ENCODE results near the gene RSU1. TPM values are rescaled to one million over a fixed set of nuclear protein-coding genes. Genes with fewer than 3 reads are reported as not detected.
A peak's percentile ranks its signal among the peaks of the same experiment; 100 is the strongest.

RSU1 gene
- total and polyA plus RNA-seq, 4 donors = 46.6 to 84.1 (median 68.1) TPM

DNA sequence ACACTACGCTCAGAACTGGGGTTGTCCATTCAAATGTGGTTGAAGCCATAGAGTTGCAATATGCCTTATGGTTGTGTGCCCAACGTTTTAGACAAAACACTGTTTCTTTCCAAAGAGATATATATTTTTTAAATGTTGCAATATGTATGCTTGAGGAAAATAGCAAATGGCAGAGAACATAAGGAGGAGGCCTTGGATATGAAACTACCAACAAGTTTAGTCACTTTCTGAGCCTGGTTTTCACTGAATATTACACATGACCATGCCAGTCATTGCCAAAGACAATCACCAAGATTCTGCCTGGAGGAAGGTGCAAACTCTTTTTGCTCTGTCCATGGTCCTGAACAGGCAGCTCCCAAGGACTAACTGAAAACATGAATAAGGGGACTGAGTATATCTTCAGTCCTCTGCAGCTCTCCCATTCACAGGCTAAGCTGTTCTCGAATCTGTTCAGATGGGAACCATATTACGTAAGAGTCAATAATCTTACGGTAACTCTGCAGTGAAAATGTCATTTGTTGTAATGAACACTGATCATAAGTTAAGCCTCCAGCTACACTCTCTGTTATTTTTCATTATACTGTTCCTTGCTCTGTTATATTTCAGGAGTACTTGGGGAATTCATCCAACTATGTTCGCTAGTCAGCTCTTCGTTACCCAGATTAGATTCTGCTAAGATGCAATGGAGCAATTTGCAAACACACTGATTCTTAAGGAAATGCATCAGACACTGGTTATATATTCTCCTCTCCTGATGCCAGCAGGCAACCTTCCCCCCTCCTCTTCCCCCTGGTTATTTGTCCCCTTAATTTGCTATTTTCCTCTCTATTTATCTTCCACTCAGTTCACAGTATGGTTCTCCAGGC, 204.9 kb downstream of the RSU1 start:
- H3K4me3 ChIP-seq (ENCODE audit: low read depth, low read length) = no peak overlapping the region
- H3K27me3 ChIP-seq (ENCODE audit: control insufficient read depth, insufficient read depth, low read length) = no peaks in the 10 kb centered on the region
- WGBS (ENCODE audit: insufficient coverage) = 63% methylated on average over 2 of the region's 7 CpGs
- peak in 3 of 6 donors; percentile 29 to 79 (median 69) for DNase-seq (ENCODE audit: low read depth in 4 of 6, low spot score in 6 of 6)
- no peak overlapping the region for H3K27ac ChIP-seq (ENCODE audit: low read depth, low read length)
- no peaks in the 10 kb centered on the region for H3K36me3 ChIP-seq (ENCODE audit: control insufficient read depth, insufficient read depth, low read length)
- H3K4me1 ChIP-seq (ENCODE audit: control insufficient read depth, insufficient read depth, low read length) = peaks cover 6% of the 10 kb centered on the region
- no peaks in the 10 kb centered on the region for H3K9me3 ChIP-seq (ENCODE audit: control insufficient read depth, insufficient read depth, low read length)

DNA sequence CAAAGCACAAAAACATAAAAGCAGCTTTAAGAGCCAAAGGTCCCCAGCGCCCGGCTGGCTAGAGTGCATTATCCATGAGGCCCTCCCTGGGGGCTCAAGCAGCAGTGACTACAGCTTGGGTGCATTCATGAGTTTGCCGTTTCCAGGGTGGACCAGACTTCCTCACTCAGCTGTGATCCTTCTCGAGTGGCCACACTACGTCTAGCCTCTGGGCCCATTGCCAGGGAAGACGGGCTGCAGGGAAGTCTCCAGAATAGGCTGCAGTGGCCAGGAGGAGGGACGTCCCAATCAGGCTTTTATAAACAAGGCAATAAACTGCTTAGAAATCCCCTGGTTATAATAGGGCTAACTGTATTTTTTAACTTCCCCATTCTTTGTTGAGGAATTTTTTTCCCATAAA, 206.2 kb downstream of the RSU1 start:
- Histone ChIP-seq H3K27me3 (ENCODE audit: control insufficient read depth, insufficient read depth, low read length) (no peaks in the 10 kb centered on the region), H3K9me3 (ENCODE audit: control insufficient read depth, insufficient read depth, low read length) (no peaks in the 10 kb centered on the region), H3K4me1 (ENCODE audit: control insufficient read depth, insufficient read depth, low read length) (peaks cover 6% of the 10 kb centered on the region), H3K27ac (ENCODE audit: low read depth, low read length) (no peak overlapping the region), H3K36me3 (ENCODE audit: control insufficient read depth, insufficient read depth, low read length) (no peaks in the 10 kb centered on the region), H3K4me3 (ENCODE audit: low read depth, low read length) (no peak overlapping the region)
- 18% methylated on average over 5 of the region's 7 CpGs for WGBS (ENCODE audit: insufficient coverage)
- peak in 2 of 6 donors; percentile 17 to 32 for DNase-seq (ENCODE audit: low read depth in 4 of 6, low spot score in 6 of 6)

DNA sequence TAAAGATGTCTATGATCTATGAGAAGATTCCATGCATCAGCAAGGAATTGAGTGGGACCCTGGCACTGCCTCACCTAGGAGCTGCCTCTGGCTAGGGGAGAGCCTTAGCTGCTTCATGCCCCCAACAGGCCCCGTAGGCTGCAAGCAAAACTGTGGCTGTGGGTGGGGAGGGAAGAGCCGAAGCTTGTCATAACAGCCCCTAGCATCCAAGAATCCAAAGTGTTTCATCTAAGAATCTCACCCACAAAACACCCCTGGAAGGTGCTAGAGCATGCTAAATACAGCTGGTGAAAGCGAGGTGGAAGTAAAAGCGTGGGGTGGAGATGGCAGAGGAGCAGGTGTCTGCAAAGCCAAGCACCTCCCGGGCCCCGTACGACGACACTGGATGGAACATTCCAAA, 208.0 kb downstream of the RSU1 start:
- Histone ChIP-seq H3K4me3 (ENCODE audit: low read depth, low read length) (no peak overlapping the region), H3K27ac (ENCODE audit: low read depth, low read length) (no peak overlapping the region), H3K27me3 (ENCODE audit: control insufficient read depth, insufficient read depth, low read length) (no peaks in the 10 kb centered on the region), H3K9me3 (ENCODE audit: control insufficient read depth, insufficient read depth, low read length) (no peaks in the 10 kb centered on the region), H3K36me3 (ENCODE audit: control insufficient read depth, insufficient read depth, low read length) (no peaks in the 10 kb centered on the region), H3K4me1 (ENCODE audit: control insufficient read depth, insufficient read depth, low read length) (peaks cover 6% of the 10 kb centered on the region)
- 100% methylated on average over 6 of the region's 8 CpGs for WGBS (ENCODE audit: insufficient coverage)
- DNase-seq (ENCODE audit: low read depth in 4 of 6, low spot score in 6 of 6) = no peak

DNA sequence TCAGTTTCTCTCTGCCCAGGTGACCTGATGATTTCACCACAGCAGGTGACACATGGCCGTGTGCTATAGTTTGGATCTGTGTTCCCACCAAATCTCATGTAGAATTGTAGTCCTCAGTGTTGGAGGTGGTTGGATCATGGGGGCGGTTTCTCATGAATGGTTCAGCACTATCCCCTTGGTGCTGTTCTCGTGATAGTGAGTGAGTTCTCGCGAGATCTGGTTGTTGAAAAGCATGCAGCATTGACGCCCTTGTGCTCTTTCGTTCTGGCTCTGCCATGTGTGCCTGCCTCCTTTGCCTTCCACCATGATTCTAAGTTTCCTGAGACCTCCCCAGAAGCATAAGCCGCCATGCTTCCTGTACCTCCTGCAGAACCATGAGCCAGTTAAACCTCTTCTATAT, 210.3 kb downstream of the RSU1 start:
- no peak overlapping the region for H3K4me3 ChIP-seq (ENCODE audit: low read depth, low read length)
- 93% methylated on average over 7 of the region's 8 CpGs for WGBS (ENCODE audit: insufficient coverage)

DNA sequence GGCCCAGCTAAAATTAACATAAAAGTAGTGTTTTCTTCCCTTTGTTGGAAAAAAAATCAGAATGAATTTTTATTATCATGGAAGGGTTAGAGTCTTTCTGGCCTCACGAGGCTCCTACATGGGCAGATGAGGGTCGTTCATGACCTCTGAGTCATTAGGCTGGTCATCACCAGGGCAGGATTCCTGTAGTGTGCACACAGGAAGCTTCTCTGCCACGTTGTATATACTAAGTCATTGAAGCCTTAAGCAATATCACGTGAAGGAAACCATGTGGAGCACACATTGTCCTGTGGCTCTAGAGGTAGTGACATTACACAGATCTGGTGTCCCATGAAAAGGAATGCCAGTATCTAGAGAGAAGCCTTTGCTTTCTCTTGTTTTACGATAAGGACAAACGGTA, 210.8 kb downstream of the RSU1 start:
- no peaks in the 10 kb centered on the region for H3K27me3 ChIP-seq (ENCODE audit: control insufficient read depth, insufficient read depth, low read length)
- H3K36me3 ChIP-seq (ENCODE audit: control insufficient read depth, insufficient read depth, low read length) = no peaks in the 10 kb centered on the region
- H3K9me3 ChIP-seq (ENCODE audit: control insufficient read depth, insufficient read depth, low read length) = no peaks in the 10 kb centered on the region
- no peak overlapping the region for H3K27ac ChIP-seq (ENCODE audit: low read depth, low read length)
- WGBS (ENCODE audit: insufficient coverage) = 87% methylated on average over 5 of the region's 6 CpGs
- peaks cover 6% of the 10 kb centered on the region for H3K4me1 ChIP-seq (ENCODE audit: control insufficient read depth, insufficient read depth, low read length)
- no peak for DNase-seq (ENCODE audit: low read depth in 4 of 6, low spot score in 6 of 6)
- no peak overlapping the region for H3K4me3 ChIP-seq (ENCODE audit: low read depth, low read length)

More for the DNA sequence above, 210.3 kb downstream of the RSU1 start:
- H3K9me3 ChIP-seq (ENCODE audit: control insufficient read depth, insufficient read depth, low read length) = no peaks in the 10 kb centered on the region
- H3K4me1 ChIP-seq (ENCODE audit: control insufficient read depth, insufficient read depth, low read length) = peaks cover 6% of the 10 kb centered on the region
- DNase-seq (ENCODE audit: low read depth in 4 of 6, low spot score in 6 of 6) = no peak
- H3K27ac ChIP-seq (ENCODE audit: low read depth, low read length) = no peak overlapping the region
- H3K27me3 ChIP-seq (ENCODE audit: control insufficient read depth, insufficient read depth, low read length) = no peaks in the 10 kb centered on the region
- H3K36me3 ChIP-seq (ENCODE audit: control insufficient read depth, insufficient read depth, low read length) = no peaks in the 10 kb centered on the region

DNA sequence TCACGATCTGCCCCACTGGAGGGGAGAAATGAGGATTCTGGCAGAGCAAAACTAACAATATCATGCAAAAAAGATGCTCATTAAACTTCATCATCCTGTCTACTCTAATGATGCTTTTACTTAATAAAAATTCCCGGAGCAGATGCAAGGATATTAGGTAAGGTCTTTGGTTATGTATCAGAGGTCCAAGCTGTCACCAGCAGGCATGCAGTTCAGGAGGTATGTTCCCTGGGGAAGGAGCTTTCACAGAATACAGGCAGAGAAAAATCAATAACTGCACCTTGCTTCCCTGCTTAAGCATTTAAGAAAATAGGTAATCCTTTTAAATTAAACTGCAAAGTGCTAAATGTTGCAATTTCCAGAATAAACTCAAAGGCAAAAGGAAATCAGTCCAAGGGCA, 213.9 kb downstream of the RSU1 start:
- no peaks in the 10 kb centered on the region for H3K27me3 ChIP-seq (ENCODE audit: control insufficient read depth, insufficient read depth, low read length)
- H3K36me3 ChIP-seq (ENCODE audit: control insufficient read depth, insufficient read depth, low read length) = no peaks in the 10 kb centered on the region
- H3K4me1 ChIP-seq (ENCODE audit: control insufficient read depth, insufficient read depth, low read length) = no peaks in the 10 kb centered on the region
- no peak overlapping the region for H3K27ac ChIP-seq (ENCODE audit: low read depth, low read length)
- H3K9me3 ChIP-seq (ENCODE audit: control insufficient read depth, insufficient read depth, low read length) = no peaks in the 10 kb centered on the region
- no CpG with 5 or more reads among the region's 2 CpGs for WGBS (ENCODE audit: insufficient coverage)
- DNase-seq (ENCODE audit: low read depth in 4 of 6, low spot score in 6 of 6) = peak in 1 of 6 donors; percentile 55
- H3K4me3 ChIP-seq (ENCODE audit: low read depth, low read length) = no peak overlapping the region

DNA sequence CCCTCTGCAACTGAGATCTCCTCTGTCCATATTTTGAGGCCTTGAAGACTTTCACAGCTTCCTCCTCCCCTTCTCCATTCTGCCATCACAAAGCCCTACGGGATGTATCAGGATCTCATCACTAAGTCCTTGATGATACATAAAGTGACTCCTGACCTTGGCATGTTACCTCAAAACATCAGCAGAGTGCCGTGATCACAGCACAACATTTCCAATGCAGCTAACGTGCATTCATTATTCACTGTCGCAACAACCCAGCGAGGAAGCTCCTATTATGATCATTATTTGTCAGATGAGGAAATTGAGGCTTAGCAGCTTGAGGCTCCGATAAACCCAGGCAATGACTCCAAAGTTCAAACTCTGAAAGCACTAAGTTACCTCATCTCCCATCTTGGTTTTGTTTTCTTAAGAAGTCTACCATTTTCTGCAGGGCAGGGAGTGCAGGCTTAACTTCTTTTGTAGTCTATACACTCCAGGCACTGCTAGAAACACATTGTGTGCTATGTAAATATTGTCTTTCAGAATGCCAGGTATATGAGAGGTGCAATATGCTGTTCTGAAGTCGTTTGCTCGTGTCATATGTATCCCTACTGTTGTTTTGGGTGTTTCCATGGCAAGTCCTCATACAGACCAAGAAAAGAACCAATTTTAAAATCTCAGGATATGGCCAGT, 215.0 kb downstream of the RSU1 start:
- 75% methylated on average over 2 of the region's 8 CpGs for WGBS (ENCODE audit: insufficient coverage)
- H3K4me3 ChIP-seq (ENCODE audit: low read depth, low read length) = no peak overlapping the region
- no peak overlapping the region for H3K27ac ChIP-seq (ENCODE audit: low read depth, low read length)
- peak in 1 of 6 donors; percentile 68 for DNase-seq (ENCODE audit: low read depth in 4 of 6, low spot score in 6 of 6)
- no peaks in the 10 kb centered on the region for H3K27me3 ChIP-seq (ENCODE audit: control insufficient read depth, insufficient read depth, low read length)
- H3K36me3 ChIP-seq (ENCODE audit: control insufficient read depth, insufficient read depth, low read length) = no peaks in the 10 kb centered on the region
- no peaks in the 10 kb centered on the region for H3K4me1 ChIP-seq (ENCODE audit: control insufficient read depth, insufficient read depth, low read length)
- no peaks in the 10 kb centered on the region for H3K9me3 ChIP-seq (ENCODE audit: control insufficient read depth, insufficient read depth, low read length)

DNA sequence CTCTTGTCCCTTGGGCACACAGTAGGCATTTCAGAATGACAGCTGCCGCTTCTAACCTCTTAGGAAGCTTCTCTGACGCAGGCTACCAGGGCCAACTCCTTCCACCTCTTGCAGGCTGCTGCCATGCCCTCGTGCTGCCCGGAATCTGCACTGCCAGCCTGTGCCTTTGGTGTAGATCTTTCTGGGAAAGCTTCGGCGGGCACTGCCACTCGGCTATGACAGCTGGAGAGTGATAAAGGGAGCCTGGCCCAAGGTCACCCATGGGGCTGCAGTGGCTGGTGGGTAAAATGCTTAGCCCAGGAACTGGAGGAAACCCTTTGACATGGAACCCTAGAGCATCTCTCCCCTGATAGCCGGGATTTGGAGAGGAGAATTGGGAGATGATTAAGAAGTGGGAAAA, 217.6 kb downstream of the RSU1 start:
- Histone ChIP-seq H3K4me3 (ENCODE audit: low read depth, low read length) (no peak overlapping the region), H3K27me3 (ENCODE audit: control insufficient read depth, insufficient read depth, low read length) (no peaks in the 10 kb centered on the region), H3K9me3 (ENCODE audit: control insufficient read depth, insufficient read depth, low read length) (no peaks in the 10 kb centered on the region), H3K36me3 (ENCODE audit: control insufficient read depth, insufficient read depth, low read length) (no peaks in the 10 kb centered on the region), H3K27ac (ENCODE audit: low read depth, low read length) (no peak overlapping the region), H3K4me1 (ENCODE audit: control insufficient read depth, insufficient read depth, low read length) (no peaks in the 10 kb centered on the region)
- 100% methylated on average over 6 of the region's 8 CpGs for WGBS (ENCODE audit: insufficient coverage)
- DNase-seq (ENCODE audit: low read depth in 4 of 6, low spot score in 6 of 6) = no peak

DNA sequence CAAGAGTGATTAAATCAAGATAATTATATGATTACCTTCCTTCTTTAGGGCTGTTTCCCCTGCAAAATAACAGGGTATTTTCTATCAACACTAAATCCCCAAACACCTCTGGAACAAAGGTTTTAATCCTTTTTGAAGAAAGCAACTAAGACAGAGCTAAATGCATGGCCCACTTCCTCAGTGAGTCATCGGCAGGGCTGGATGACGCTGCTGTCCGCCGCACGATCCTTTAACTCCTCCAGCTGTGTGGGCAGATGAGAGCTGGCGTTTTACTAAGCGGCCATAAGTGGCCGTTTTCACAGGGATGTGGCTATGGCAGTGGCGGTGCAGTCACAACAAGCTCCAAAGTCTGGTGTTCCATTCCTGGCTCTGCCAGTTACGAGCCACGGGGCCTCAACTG, 219.6 kb downstream of the RSU1 start:
- Histone ChIP-seq H3K27me3 (ENCODE audit: control insufficient read depth, insufficient read depth, low read length) (no peaks in the 10 kb centered on the region), H3K27ac (ENCODE audit: low read depth, low read length) (no peak overlapping the region), H3K4me3 (ENCODE audit: low read depth, low read length) (no peak overlapping the region), H3K4me1 (ENCODE audit: control insufficient read depth, insufficient read depth, low read length) (peaks cover 9% of the 10 kb centered on the region), H3K9me3 (ENCODE audit: control insufficient read depth, insufficient read depth, low read length) (no peaks in the 10 kb centered on the region), H3K36me3 (ENCODE audit: control insufficient read depth, insufficient read depth, low read length) (no peaks in the 10 kb centered on the region)
- DNase-seq (ENCODE audit: low read depth in 4 of 6, low spot score in 6 of 6) = no peak
- WGBS (ENCODE audit: insufficient coverage) = 94% methylated on average over 10 of the region's 11 CpGs

DNA sequence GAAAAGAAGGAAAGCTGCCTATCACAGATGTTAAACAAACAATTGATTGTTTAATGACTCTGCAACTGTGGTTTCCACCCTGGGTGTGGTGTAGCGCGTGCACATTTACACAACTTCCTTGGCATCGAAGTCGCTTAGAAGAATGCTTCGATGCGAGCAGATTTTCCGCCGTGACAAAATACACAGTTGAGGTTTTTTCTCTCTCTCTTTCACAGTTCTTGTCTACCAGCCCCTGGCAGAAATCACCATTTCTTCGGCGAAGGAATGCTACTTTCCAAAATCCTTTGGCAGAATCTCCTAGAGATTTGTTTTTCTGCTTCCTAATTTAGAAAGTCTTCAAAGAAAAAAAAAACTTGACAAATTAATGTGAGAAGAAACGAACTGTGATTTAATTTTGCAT, 224.8 kb downstream of the RSU1 start:
- Histone ChIP-seq H3K4me1 (ENCODE audit: control insufficient read depth, insufficient read depth, low read length) (peaks cover 9% of the 10 kb centered on the region), H3K36me3 (ENCODE audit: control insufficient read depth, insufficient read depth, low read length) (no peaks in the 10 kb centered on the region), H3K27ac (ENCODE audit: low read depth, low read length) (no peak overlapping the region), H3K4me3 (ENCODE audit: low read depth, low read length) (no peak overlapping the region), H3K9me3 (ENCODE audit: control insufficient read depth, insufficient read depth, low read length) (no peaks in the 10 kb centered on the region), H3K27me3 (ENCODE audit: control insufficient read depth, insufficient read depth, low read length) (no peaks in the 10 kb centered on the region)
- 69% methylated on average over 8 of the region's 11 CpGs for WGBS (ENCODE audit: insufficient coverage)
- peak in 1 of 6 donors; percentile 89 for DNase-seq (ENCODE audit: low read depth in 4 of 6, low spot score in 6 of 6)
